NK-92 treated with Interleukin-12 subunit alpha and Interleukin-12 subunit beta, amount 100 ng/mL, for 24 hours (cell line): ENCODE data around the gene FAM199X.
"Not testable (repeated sequence)": the region's sequence is repeated elsewhere in the genome, so short reads cannot be mapped to it uniquely, and the experiment has no call there.

Experiments
- DNase-seq: peaks from one replicate; lab custom pipeline; 2025; lab: John Stamatoyannopoulos, UW

FAM199X gene

GRCh38 chrX:104189837-104190236 is 23.6 kb downstream of the FAM199X start:
- DNase-seq = no peak

DNA sequence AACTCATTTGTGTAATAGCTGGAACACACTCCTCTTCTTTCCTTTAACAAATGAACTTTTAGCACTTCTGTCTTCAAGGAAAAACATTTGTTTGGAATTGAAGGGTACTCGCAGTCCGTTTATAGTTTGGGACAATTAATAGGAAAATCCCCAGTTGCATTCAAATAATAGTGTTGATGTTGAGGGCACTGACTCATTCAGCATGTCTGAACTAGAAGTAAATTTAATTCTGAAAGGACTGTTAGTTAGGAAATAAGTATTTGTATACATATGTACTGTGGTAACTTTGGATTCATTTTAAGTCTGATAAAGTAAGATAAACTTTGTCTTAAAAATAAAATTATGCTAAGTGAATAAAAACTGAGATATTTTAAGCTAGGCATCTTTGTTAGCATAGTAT is 27.2 kb downstream of the FAM199X start:
- DNase-seq = no peak

DNA sequence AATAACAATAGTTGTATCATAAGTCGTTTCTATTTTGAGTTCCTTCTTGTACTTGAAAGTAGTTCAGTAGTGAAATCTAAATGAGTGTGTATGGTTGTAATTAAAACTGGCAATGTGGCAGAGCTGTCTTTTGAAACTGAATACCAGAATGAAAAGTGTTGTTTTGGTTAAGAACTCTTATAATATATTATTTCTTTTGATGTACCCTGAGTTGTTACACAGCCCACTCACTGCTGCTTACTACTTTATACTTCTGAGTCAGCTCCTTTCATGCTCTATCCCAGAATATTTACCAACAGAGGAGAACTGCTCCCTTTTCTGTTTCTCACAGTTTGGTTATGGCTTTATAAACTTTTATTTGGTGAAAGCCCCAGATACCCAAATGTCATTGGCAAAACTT is 28.8 kb downstream of the FAM199X start:
- DNase-seq = no peak

DNA sequence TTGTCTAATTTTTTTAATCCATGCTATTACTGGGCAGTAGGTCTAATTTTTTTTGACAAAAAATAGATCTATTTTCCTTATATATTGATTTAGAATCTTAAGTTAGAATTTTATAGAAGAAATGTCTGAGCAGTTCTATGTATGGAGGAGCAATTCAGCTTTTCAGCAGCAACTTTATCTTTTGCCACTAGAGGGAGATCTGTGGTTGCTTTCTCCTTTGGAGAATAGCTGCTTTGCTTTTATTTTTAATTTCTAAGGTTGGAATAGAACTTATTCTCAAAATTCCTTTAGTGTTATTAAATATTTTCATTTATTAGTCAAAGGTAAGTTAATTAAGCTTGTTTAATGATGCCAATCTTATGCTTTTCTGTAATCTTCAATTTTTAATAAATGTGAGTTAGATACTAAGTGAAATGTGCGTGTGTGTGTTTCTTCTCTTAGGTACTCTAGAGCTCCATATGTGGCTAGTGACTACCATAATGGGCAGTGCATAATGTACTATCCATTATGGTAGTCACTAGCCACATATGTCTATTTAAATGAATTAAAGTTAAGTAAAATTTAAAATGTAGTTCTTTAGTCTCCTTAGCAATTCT is 29.3 kb downstream of the FAM199X start:
- DNase-seq = no peak

DNA sequence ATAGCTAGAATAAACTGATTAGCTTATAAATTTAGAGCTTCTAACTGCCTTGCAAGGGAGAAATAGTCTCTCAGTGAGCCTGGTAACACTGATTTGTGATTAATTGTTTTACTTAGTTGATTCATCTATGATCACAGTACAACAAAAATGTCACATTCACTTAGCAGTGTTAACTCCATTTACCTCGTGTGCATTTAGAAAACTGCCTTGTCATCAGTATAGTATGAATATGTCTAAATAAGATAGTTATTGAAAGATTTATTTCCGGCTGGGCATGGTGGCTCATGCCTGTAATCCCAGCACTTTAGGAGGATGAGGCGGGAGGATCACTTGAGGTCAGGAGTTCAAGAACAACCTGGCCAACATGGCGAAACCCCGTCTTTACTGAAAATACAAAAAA is 39.3 kb downstream of the FAM199X start:
- DNase-seq = no peak

DNA sequence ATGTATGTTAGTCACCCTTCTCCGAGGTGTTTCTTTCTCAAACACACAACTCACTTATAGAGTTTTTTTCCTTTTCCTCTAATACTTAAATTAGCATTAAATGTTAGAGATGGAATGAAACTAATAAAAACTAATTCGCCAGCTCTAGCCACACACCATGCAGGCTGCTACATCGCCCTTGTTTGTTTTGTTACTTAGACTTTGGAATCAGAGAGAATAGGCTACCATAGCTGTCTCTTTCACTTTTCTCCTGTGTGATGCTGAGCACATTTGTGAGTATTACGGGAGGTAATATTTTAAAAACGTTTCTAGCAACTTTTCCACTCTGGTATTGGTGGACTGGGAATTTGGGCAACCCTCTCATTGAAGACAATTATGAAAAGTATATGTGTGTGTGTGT is 44.9 kb downstream of the FAM199X start:
- no peak for DNase-seq

- DNase-seq = not testable (repeated sequence)
Observed at GRCh38 chrX:104230060-104230459, 63.8 kb downstream of the FAM199X start.
